Femur (tissue), 1 donor: ENCODE results near the gene MESD.

Experiments used
- DNase-seq: peaks from one replicate; pipeline ENCODE4 v3.0.0-alpha.2; 2017

The MESD gene

GRCh38 chr15:80931721-80932512, 57.7 kb downstream of the MESD start:
- DNase-seq, result no peak

GRCh38 chr15:80931191-80931590, 58.4 kb downstream of the MESD start:
- DNase-seq, result no peak

- no peak for DNase-seq
These were observed 59.9 kb downstream of the MESD start for GRCh38 chr15:80929689-80930088.

- no peak for DNase-seq
These were observed 60.4 kb downstream of the MESD start for GRCh38 chr15:80929225-80929624.

GRCh38 chr15:80926126-80926525, 63.5 kb downstream of the MESD start:
- no peak for DNase-seq

GRCh38 chr15:80925597-80926059, 64.0 kb downstream of the MESD start:
- no peak for DNase-seq

- no peak for DNase-seq
These were observed 65.3 kb downstream of the MESD start for GRCh38 chr15:80924278-80924677.

GRCh38 chr15:80923668-80924067, 66.0 kb downstream of the MESD start:
- no peak for DNase-seq

GRCh38 chr15:80921736-80922410, 67.7 kb downstream of the MESD start:
- no peak for DNase-seq

- DNase-seq, result no peak
These were observed 69.3 kb downstream of the MESD start for GRCh38 chr15:80920271-80920699.

GRCh38 chr15:80918196-80918783, 71.3 kb downstream of the MESD start:
- DNase-seq, result no peak

GRCh38 chr15:80916056-80916455, 73.6 kb downstream of the MESD start:
- no peak for DNase-seq

- DNase-seq, result no peak
These were observed 74.1 kb downstream of the MESD start for GRCh38 chr15:80915472-80915871.

- no peak for DNase-seq
These were observed 76.1 kb downstream of the MESD start for GRCh38 chr15:80913541-80913940.

- no peak for DNase-seq
These were observed 76.9 kb downstream of the MESD start for GRCh38 chr15:80912673-80913072.

- DNase-seq, result no peak
These were observed 77.8 kb downstream of the MESD start for GRCh38 chr15:80911821-80912220.

GRCh38 chr15:80906159-80906766, 83.4 kb downstream of the MESD start:
- DNase-seq, result no peak

GRCh38 chr15:80904998-80905397, 84.6 kb downstream of the MESD start:
- peak; percentile 38 for DNase-seq

GRCh38 chr15:80902298-80902801, 87.3 kb downstream of the MESD start:
- DNase-seq, result no peak

GRCh38 chr15:80898040-80898439, 91.6 kb downstream of the MESD start:
- DNase-seq, result no peak
